ENCODE results near the gene RND1. TPM values are rescaled to one million over a fixed set of nuclear protein-coding genes. Genes with fewer than 3 reads are reported as not detected.

The RND1 gene
- total and polyA plus RNA-seq, 2 of the 8 experiments (the other 6 are each of a cell fraction or from before 2014, with no cell fraction given) = 15.8 to 17.1 TPM

DNA sequence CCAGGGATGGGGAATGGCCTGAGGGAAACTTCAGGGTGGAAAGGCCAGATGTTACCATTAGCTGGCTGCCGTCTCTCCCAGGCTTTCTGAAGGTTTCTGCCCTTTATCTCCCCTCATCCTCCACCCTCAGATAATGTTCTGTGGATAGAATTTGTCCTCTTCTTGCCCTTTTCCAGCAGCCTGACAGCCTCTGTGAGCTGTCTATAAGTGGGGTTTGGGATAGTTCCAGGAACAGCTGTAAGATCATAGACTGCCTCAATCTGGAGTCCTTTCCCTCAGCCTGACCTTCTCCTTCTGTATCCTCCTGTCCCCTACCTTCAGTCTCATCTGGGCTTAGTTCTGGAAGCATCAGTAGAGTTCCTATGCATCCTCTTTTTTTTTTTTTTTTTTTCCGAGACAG is 2.8 kb upstream of the RND1 start:
- Histone ChIP-seq H2AK5ac (ENCODE audit: low read depth, low read length) (no peak overlapping the region), H3K18ac (ENCODE audit: extremely low read depth, low read length) (no peak overlapping the region), H4K8ac (ENCODE audit: extremely low read depth, insufficient read depth, low read length) (no peak overlapping the region; the same call in 1 of the 2 replicates), H2BK20ac (ENCODE audit: low read length) (no peak overlapping the region), H3K36me3 (ENCODE audit: control insufficient read depth in 2 of 4, insufficient read depth in 4 of 4, low read length in 3 of 4) (peaks cover 0 to 3% (median 0%) of the 10 kb centered on the region in 4 experiments; a peak in 1 of 8 replicates), H3K27ac (ENCODE audit: low read depth, low read length) (no peak overlapping the region), H3K14ac (ENCODE audit: insufficient read length) (no peak overlapping the region), H3K9ac (replicated peaks in 1 of 4; ENCODE audit: extremely low read depth in 1 of 4, low read depth in 3 of 4, low read length in 3 of 4) (no peak overlapping the region), H3K23me2 (ENCODE audit: low read depth, low read length) (peaks cover 10% of the 10 kb centered on the region), H4K5ac (ENCODE audit: insufficient read length, low read depth, low read length) (no peak overlapping the region), H2BK120ac (replicated peaks; ENCODE audit: low read depth, low read length) (no peak overlapping the region), H3K4me3 (ENCODE audit: extremely low read depth in 1 of 4, insufficient read depth in 2 of 4, low read depth in 3 of 4, low read length in 4 of 4) (no peak overlapping the region), H2AFZ (ENCODE audit: low read length) (no peak overlapping the region), H3K4me1 (replicated peaks in 1 of 4; ENCODE audit: control insufficient read depth in 3 of 4, insufficient read depth in 4 of 4, low read length in 3 of 4) (peaks cover 7 to 20% (median 14%) of the 10 kb centered on the region in 4 experiments), H3K4ac (replicated peaks; ENCODE audit: insufficient read length, low read depth, low read length) (no peak overlapping the region), H2BK12ac (ENCODE audit: low read depth, low read length) (no peak overlapping the region), H3K23ac (ENCODE audit: insufficient read length) (no peak overlapping the region), H2BK15ac (ENCODE audit: low read length) (0 out of 2 replicates have a peak overlapping the region, but pooled peaks have one; percentile 95), H4K20me1 (replicated peaks in 1 of 2; ENCODE audit: control insufficient read depth in 1 of 2, insufficient read depth in 2 of 2, low read length in 2 of 2) (peaks cover 8 to 15% of the 10 kb centered on the region in 2 experiments), H3K79me1 (ENCODE audit: low read depth, low read length) (no peaks in the 10 kb centered on the region), H2BK5ac (ENCODE audit: low read depth, low read length) (0 out of 2 replicates have a peak overlapping the region, but pooled peaks have one; percentile 13), H3K4me2 (ENCODE audit: insufficient read depth in 1 of 2, low read depth in 2 of 2, low read length in 2 of 2) (no peak overlapping the region), H3K9me3 (ENCODE audit: insufficient read depth in 2 of 2, low read depth in 1 of 2, low read length in 1 of 2) (no peaks in the 10 kb centered on the region), H3K79me2 (ENCODE audit: control insufficient read depth in 1 of 2, insufficient read depth in 2 of 2, low read length in 2 of 2) (peaks cover 3 to 21% of the 10 kb centered on the region in 2 experiments; a peak in 3 of 4 replicates), H3K56ac (replicated peaks; ENCODE audit: insufficient read length, low read depth, low read length) (no peak overlapping the region), H3K27me3 (replicated peaks in 1 of 4; ENCODE audit: control insufficient read depth in 3 of 4, extremely low read depth in 1 of 4, insufficient read depth in 3 of 4, low read length in 3 of 4) (no peaks in the 10 kb centered on the region), H4K91ac (replicated peaks; ENCODE audit: insufficient read length, low read length) (no peak overlapping the region)
- CTCF ChIA-PET (ENCODE audit: partially characterized antibody) = interaction anchor here (0.7 to 26.4 kb wide), 6 partner anchors 10 to 109 kb away, joined by 3 to 678 read pairs (median 6); partner anchors contain the start of gene DDX23
- DNase-seq (ENCODE audit: low read depth in 1 of 2, low spot score in 2 of 2) = no peak
- WGBS, 2 experiments (ENCODE audit: extremely low coverage in 1 of 2, insufficient coverage in 1 of 2, insufficient read length in 1 of 2, insufficient replicate concordance in 2 of 2, low coverage in 1 of 2, low lambda C conversion rate in 2 of 2, missing lambda C conversion rate in 1 of 2) = 90% methylated on average over 1 of the region's 2 CpGs; no CpG with 5 or more reads in 1 of the 2 experiments
- POLR2A ChIA-PET (ENCODE audit: partially characterized antibody) = interaction anchor here (1.6 to 22.9 kb wide), 3 partner anchors 9 to 14 kb away, joined by 6 to 651 read pairs (median 203); partner anchors contain the start of gene DDX23
- no peak for FAIRE-seq
- TF ChIP-seq GABPA (IDR thresholded peaks at IDR 0.05; ENCODE audit: borderline replicate concordance, insufficient read depth, low read length) (no peak), ZNF274 (IDR thresholded peaks at IDR 0.05; ENCODE audit: borderline replicate concordance, extremely low read depth, low read length) (no peak), HDAC2 (IDR thresholded peaks at IDR 0.05; ENCODE audit: borderline replicate concordance in 1 of 2, low read depth in 2 of 2, low read length in 2 of 2) (no peak), RBBP5 (IDR thresholded peaks at IDR 0.05; ENCODE audit: borderline replicate concordance, low read depth, low read length) (no peak), ASH2L (IDR thresholded peaks at IDR 0.05; ENCODE audit: low read length) (no peak), BACH1 (IDR thresholded peaks at IDR 0.05; ENCODE audit: low read length) (no peak), FOSL1 (IDR thresholded peaks at IDR 0.05; ENCODE audit: insufficient read depth, low read depth, low read length) (no peak), RFX5 (IDR thresholded peaks at IDR 0.05; ENCODE audit: borderline replicate concordance, low read depth, low read length) (no peak), PHF8 (conservative IDR thresholded peaks at IDR 0.05; ENCODE audit: low read depth, low read length) (no peak), CEBPB (IDR thresholded peaks at IDR 0.05; ENCODE audit: low read depth, low read length) (no peak)
